ENCODE measurements around the gene AP4S1. TPM values are rescaled to one million over a fixed set of nuclear protein-coding genes. Genes with fewer than 3 reads are reported as not detected.
A peak's percentile ranks its signal among the peaks of the same experiment; 100 is the strongest.

Gene AP4S1
- total and polyA plus RNA-seq, 10 donors: 6.4 to 22.9 (median 13.2) TPM

DNA sequence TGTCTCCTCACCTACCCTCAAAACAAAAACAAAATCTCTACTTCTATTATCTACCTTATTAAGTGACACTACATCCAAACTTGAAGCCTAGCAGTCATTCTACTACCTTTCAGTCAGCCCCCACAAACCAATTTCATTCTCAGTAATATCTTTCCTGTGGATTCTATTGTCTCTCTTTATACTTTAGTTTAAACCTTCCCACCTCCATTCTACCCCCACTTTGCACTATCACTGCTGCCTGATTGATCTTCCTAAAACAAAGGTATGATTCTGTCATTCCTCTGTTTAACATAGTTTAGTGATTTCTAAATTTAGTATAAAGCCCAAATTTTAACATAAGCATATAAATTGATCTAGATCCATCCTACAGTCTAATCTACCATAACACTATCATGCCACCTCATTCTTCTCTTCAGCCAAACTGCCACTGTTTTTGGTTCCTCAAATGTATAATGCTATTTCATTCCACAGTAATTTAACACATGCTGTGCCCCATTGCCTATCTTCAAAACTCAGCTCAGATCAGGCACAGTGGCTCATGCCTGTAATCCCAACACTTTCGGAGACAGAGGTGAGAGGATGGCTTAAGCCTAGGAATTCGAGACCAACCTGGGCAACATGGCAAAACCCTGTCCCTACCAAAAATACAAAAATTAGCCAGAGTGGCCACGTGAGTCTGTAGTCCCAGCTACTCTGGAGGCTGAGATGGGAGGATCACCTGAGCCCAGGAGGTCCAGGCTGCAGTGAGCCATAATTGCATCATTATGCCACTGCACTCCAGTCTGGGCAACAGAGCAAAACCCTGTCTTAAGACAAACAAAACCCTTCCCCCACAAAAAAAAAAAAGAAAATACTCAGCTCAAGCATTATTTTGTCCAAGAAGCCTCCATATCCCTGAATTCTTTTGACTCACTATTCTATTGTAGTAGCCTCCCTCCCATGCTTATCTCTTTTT lies 3.8 kb downstream of the AP4S1 start:
- Histone ChIP-seq H3K36me3 (no peaks in the 10 kb centered on the region), H3K4me3 (no peak overlapping the region), H3K9me3 (no peaks in the 10 kb centered on the region), H3K27ac (no peak overlapping the region), H3K27me3 (replicated peaks in 1 of 7) (no peaks in the 10 kb centered on the region), H3K4me1 (peaks cover 6 to 50% (median 22%) of the 10 kb centered on the region in 6 donors)
- TF ChIP-seq, protein P1, sequence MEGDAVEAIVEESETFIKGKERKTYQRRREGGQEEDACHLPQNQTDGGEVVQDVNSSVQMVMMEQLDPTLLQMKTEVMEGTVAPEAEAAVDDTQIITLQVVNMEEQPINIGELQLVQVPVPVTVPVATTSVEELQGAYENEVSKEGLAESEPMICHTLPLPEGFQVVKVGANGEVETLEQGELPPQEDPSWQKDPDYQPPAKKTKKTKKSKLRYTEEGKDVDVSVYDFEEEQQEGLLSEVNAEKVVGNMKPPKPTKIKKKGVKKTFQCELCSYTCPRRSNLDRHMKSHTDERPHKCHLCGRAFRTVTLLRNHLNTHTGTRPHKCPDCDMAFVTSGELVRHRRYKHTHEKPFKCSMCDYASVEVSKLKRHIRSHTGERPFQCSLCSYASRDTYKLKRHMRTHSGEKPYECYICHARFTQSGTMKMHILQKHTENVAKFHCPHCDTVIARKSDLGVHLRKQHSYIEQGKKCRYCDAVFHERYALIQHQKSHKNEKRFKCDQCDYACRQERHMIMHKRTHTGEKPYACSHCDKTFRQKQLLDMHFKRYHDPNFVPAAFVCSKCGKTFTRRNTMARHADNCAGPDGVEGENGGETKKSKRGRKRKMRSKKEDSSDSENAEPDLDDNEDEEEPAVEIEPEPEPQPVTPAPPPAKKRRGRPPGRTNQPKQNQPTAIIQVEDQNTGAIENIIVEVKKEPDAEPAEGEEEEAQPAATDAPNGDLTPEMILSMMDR (IDR thresholded peaks at IDR 0.05 in 8 of 11, conservative IDR thresholded peaks at IDR 0.05 in 3 of 11): no peak
- TF ChIP-seq POLR2A (IDR thresholded peaks at IDR 0.05) (no peak), POLR2AphosphoS5 (IDR thresholded peaks at IDR 0.05) (no peak)
- no peak for DNase-seq
- 88 to 97% (median 93%) methylated on average over 3 of the region's 3 CpGs for WGBS, 5 donors
- intact Hi-C loops (cut with DNase I; ENCODE audit: low total_unique reads): no loop called here

DNA sequence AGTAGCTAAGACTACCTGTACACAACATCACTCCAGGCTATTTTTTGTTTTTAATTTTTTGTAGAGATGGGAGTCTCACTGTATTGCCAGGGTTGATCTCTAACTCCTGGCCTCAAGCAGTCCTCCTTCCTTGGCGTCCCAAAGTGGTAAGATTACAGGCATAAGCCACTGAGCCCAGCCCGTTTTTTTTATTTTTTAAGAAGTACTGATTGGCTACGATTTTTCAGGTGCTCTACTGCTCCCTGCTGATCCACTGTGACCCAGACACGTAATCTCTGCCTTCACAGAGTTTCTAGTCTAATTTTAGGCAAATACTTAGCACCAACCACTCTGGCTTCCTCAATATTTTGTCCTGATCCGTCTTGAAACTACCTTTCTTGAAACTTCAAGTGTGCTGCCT lies 5.0 kb downstream of the AP4S1 start:
- peaks cover 0 to 41% (median 14%) of the 10 kb centered on the region in 6 donors for H3K4me1 ChIP-seq
- no peaks in the 10 kb centered on the region for H3K36me3 ChIP-seq
- intact Hi-C loops (cut with DNase I; ENCODE audit: low total_unique reads): no loop called here
- H3K9me3 ChIP-seq: no peaks in the 10 kb centered on the region
- H3K27ac ChIP-seq: peak overlapping the region in 1 of 8 donors; percentile 34
- no peak overlapping the region for H3K4me3 ChIP-seq
- TF ChIP-seq POLR2AphosphoS5 (IDR thresholded peaks at IDR 0.05): no peak
- DNase-seq: no peak
- 91 to 96% (median 93%) methylated on average over 5 of the region's 5 CpGs for WGBS, 5 donors
- H3K27me3 ChIP-seq (replicated peaks in 1 of 7): no peaks in the 10 kb centered on the region

DNA sequence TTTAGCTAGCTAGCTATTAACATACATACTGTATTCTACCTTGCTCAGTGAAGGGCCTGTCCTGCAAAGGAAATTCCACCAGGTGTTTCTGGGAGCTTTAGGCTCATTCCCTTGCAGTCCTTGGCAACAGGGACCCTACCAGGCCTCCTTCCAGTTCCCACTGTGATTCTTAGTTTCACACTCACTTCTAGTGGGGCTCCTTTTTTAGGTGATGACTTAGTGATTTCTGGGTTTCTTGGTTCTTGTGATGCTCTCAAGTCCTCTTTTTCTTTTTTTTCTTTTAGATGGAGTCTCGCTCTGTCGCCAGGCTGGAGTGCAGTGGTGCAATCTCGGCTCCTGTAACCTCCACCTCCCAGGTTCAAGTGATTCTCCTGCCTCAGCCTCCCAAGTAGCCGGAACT lies 11.1 kb downstream of the AP4S1 start:
- H3K4me1 ChIP-seq: peaks cover 0 to 34% (median 9%) of the 10 kb centered on the region in 6 donors
- no peaks in the 10 kb centered on the region for H3K9me3 ChIP-seq
- peaks cover 0 to 14% (median 0%) of the 10 kb centered on the region in 6 donors for H3K36me3 ChIP-seq
- 94 to 99% (median 97%) methylated on average over 4 of the region's 4 CpGs for WGBS, 5 donors
- H3K4me3 ChIP-seq: no peak overlapping the region
- H3K27me3 ChIP-seq (replicated peaks in 1 of 7): no peaks in the 10 kb centered on the region
- TF ChIP-seq, protein P1 (IDR thresholded peaks at IDR 0.05 in 8 of 11, conservative IDR thresholded peaks at IDR 0.05 in 3 of 11): no peak
- no peak for TF ChIP-seq POLR2A (IDR thresholded peaks at IDR 0.05)
- no peak for TF ChIP-seq POLR2AphosphoS5 (IDR thresholded peaks at IDR 0.05)
- no peak overlapping the region for H3K27ac ChIP-seq
- intact Hi-C loops (cut with DNase I; ENCODE audit: low total_unique reads): no loop called here
- DNase-seq: no peak

DNA sequence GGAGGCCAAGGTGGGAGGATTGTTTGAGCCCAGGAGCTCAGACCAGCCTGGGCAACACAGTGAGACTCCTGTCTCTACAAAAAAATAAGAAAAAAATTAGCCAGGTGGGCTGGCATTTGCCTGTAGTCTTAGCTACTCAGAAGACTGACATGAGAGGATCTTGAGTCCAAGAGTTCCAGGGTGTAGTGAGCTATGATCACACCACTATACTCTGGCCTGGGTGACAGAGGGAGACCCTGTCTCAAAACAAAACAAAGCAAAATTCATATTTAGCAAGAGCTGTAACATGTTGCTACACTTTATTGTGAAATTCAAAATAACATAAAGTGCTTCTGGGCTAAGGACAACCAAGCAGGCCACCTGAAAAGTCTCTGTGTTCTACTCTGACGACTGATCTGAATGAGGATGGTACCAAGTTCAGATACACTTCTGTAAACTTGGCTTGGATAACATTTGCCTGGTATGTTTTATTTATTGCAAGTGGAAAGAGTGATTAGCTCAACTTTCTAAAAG lies 12.3 kb downstream of the AP4S1 start:
- H3K27ac ChIP-seq: peak overlapping the region in 6 of 8 donors; percentile 40 to 75 (median 65)
- no peaks in the 10 kb centered on the region for H3K9me3 ChIP-seq
- DNase-seq: no peak
- peaks cover 0 to 14% (median 0%) of the 10 kb centered on the region in 6 donors for H3K36me3 ChIP-seq
- no peaks in the 10 kb centered on the region for H3K27me3 ChIP-seq (replicated peaks in 1 of 7)
- TF ChIP-seq, protein P1 (IDR thresholded peaks at IDR 0.05 in 8 of 11, conservative IDR thresholded peaks at IDR 0.05 in 3 of 11): no peak
- TF ChIP-seq POLR2A (IDR thresholded peaks at IDR 0.05) (no peak), POLR2AphosphoS5 (IDR thresholded peaks at IDR 0.05) (no peak)
- no peak overlapping the region for H3K4me3 ChIP-seq
- H3K4me1 ChIP-seq: peaks cover 0 to 25% (median 9%) of the 10 kb centered on the region in 6 donors
- WGBS, 5 donors: 55 to 85% (median 68%) methylated on average over 1 of the region's 1 CpG
- intact Hi-C loops (cut with DNase I; ENCODE audit: low total_unique reads): no loop called here
